NT2/D1 (cell line): Measurements from ENCODE around the gene CAMK1D.

Experiments
- SUZ12 ChIP-seq: IDR thresholded peaks from 2 replicates; pipeline ENCODE4 v1.6.1; 2011; ENCODE audit not compliant: insufficient read length, insufficient read depth; ENCODE audit errors: extremely low read depth
- YY1 ChIP-seq: IDR thresholded peaks from 2 replicates; pipeline ENCODE4 v1.6.1; 2011; ENCODE audit not compliant: insufficient read length, insufficient read depth
- ZNF274 ChIP-seq: IDR thresholded peaks from 2 replicates; pipeline ENCODE4 v1.6.1; 2011; ENCODE audit warnings: mild to moderate bottlenecking, low read depth, low read length

- TF ChIP-seq YY1: no peak
- no peak for TF ChIP-seq ZNF274
- TF ChIP-seq SUZ12: no peak
Measured at GRCh38 chr10:12600652-12601051, 251.3 kb downstream of the CAMK1D start.
